GM19324 (cell line): Measurements from ENCODE around the gene MAP4.

Experiments used
- ATAC-seq: cut with Tn5 transposase; IDR thresholded peaks from one replicate; pipeline ENCODE4 v1.9.1; 2021; ENCODE audit warnings: mild to moderate bottlenecking, moderate library complexity; ENCODE audit not compliant: unreplicated experiment, low FRiP score

MAP4 gene

DNA sequence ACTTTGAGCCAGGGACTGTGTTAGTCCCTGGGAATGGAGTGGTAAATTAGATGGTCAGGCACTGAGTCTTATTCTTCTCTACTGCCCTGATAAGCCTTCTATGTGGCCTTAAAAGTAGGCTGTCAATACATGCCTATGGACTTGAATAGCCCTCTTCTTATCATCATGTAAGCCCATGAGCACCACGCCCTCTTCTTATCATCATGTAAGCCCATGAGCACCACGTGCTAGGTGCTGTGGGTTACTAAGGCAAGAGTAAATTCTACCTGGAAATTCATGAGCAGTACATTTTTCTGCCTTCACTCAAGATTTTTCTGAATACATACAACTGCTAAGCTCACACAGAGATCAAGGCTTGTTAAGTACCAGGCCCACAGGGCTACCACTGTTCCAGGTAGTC, 144.8 kb downstream of the MAP4 start:
- no peak for ATAC-seq

- ATAC-seq, result no peak
These were observed 145.4 kb downstream of the MAP4 start for GRCh38 chr3:47870702-47871260.

DNA sequence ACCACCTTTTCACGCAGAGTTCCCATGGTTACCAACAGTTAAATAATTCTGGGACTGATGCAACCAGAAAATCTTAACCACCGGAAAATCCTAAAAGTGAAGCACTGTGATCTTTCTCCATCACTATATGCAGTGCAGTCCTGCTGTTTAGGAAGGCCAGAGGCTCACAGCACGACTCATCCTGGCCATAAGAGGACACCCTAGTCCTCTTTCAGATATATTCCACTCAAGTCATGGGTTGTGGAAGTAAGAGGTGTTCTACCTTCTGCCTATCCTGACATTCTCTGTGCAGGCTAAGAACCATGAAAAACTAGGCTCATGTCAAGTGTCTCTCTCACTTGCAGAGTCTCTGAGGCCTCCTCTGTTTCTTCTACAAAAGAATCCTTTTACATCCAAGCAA, 146.1 kb downstream of the MAP4 start:
- ATAC-seq, result no peak

GRCh38 chr3:47868306-47868705, 147.9 kb downstream of the MAP4 start:
- no peak for ATAC-seq

DNA sequence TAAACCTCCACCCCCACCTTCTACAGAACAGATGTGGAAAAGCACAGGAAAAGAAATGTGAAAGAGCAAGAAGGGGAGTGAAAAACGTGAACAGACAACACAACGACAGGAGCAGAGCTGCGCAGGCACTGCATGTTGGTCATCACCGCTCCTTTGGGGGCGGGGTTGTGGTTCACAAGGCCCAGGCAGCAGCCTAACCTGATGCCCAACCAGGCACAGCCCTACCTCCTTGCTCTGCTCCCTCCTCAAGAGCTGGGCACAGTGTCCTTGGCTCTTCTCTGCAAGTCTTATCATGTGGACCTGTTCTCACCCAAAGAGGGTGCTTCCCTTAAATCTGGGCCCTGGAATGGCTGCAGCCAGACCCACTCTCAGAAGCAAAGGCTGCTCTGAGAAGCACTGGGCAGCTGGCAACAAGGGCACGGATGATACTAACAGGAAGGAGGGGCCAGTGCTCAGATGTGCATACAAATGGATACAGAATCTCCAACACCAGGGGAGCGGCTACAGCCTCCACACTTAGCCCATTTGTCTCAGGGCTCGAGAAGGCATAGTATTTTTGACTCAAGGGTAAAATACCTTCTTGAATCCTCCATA, 148.7 kb downstream of the MAP4 start:
- no peak for ATAC-seq

- ATAC-seq, result no peak
These were observed 151.0 kb downstream of the MAP4 start for GRCh38 chr3:47865192-47865591.

DNA sequence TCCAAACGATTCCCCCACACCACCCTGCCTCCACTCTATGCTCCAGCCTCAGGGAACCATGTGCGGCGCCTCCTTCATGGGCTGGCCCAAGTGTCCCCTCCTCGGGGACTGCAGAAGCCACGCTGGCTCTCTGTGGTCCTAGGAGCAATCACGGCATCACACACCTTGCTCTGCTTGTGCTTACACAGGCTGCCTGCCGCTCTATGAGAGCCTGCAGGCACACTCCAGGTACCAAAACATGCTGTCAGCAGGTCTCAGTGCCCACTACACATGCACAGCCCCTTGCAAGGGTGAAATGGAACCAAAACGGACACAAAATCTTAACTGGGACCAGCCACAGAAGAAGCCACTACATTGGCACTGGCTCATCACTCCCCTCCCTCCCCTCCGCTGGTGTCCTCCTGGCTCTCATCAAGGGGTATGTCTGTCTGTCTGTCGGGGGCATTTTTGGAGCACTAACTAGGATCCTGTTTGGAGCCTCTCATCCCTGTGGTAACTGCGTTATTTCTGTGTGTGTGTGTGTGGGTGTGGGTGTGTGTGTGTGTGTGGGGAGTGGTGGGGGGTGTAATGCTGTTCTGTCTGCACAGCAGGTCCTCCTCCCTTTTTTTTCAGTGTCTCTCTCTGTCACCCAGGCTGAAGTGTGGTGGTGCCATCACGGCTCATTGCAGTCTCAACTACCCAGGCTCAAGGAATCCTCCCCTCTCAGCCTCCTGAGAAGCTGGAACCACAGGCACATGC, 152.7 kb downstream of the MAP4 start:
- ATAC-seq, result no peak

- no peak for ATAC-seq
These were observed 156.1 kb downstream of the MAP4 start for GRCh38 chr3:47859956-47860605.

DNA sequence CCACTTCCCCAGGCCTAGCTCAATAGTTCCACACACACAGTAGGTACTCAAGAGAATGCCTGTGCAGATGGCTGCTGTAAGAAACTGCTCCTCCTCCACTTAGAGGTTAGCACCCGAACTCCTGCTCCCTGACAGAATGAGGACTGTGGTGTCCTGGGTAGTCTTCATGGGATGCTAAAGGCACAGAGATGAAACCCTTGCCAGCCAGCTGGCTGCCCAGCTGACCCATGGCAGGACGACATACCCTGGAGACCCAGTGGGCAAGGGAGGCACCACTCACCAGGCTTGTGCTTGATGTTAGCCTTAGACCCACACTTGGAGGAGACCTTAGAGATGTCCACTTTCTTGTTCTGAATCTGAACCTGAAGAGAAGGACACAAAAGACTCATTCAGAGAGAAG, 159.1 kb downstream of the MAP4 start:
- ATAC-seq, result no peak

GRCh38 chr3:47856669-47857068, 159.5 kb downstream of the MAP4 start:
- no peak for ATAC-seq

- ATAC-seq, result no peak
These were observed 160.5 kb downstream of the MAP4 start for GRCh38 chr3:47855461-47856383.

DNA sequence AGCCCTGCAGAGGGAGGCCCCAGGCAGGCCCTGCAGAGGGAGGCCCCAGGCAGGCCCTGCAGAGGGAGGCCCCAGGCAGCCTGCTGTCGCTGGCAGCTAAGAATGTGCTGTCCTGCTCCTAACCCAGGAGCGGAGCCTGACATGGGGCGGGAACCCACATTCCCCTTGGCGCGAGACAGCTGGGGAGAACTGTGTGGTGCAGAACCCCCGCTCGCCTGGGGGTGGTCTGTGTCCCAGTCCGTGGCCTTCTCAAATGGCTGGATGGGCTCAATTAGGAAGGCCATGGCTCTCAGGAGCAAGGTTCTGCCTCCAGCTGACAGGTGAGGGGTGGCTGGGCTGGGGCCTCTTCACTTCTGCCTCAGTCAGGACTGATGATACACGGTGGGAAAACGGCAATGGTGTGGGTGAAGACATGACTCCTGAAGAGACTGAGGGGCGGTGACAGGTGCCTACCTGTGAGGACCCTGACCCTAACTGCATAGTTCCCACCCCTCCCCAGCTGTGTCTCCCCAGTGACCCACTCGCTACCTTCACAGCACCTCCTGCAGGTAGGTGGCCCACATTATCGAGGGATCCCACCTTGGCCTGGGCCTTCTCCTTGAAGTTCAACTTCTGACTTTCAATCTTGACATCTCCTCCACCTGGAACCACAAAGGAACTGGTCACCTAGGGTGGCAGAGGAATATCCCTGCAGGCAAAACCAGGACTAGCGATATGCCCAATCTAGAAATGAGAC, 161.3 kb downstream of the MAP4 start:
- no peak for ATAC-seq

GRCh38 chr3:47854267-47854666, 161.9 kb downstream of the MAP4 start:
- no peak for ATAC-seq

DNA sequence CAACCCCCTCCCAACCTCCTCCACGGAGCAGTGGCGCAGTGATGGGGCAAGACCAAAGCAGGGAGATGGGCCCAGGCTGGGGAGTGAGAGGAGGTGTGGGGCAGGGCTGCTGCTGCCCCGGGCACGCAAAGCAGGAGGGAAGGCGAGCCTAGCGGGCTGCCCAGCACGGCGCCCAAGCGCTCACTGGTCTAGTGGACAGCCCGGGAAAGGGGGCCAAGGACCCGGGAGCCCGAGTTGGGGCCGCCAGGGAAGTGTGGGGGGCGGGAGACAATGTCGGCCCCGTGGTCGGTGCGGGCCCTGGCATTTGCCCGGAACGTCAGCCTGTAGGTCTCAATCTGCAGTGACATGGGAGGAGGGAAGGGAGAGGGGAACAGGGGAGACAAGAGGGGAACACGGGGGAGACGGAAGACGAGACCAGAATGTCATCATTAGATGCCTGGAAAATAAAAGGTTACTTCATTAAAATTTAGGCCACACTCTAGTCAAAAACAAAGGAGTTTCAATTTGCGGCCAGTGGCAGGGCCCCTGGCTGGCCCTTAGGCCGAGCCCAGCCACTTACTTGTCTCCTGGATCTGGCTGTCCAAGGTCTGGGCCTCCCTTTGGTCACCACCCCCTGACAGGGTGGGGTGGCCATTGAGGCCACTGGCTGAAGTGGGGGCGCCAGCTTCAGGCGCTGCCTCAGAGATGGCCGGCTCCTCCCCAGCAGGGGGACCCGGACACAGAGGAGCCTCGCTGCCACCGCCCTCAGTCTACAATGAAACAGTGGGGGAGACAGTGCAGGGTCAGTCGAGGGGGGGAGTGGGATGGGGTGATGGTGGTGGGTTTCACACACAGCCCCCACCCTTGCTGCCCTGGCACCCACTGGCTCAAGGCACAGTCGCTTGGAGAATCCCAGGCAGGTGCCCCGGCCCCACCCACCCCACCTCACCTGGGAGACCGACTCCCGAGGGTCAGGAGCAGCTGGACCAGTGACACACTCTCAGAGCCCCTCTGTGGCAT, 163.3 kb downstream of the MAP4 start:
- no peak for ATAC-seq

- no peak for ATAC-seq
These were observed 164.2 kb downstream of the MAP4 start for GRCh38 chr3:47851888-47852603.

- no peak for ATAC-seq
These were observed 165.4 kb downstream of the MAP4 start for GRCh38 chr3:47850564-47851410.
